Thoracic aorta (tissue), 2 donors: ENCODE results near the gene MPC1. TPM values are rescaled to one million over a fixed set of nuclear protein-coding genes. Genes with fewer than 3 reads are reported as not detected.

Source experiments
- ATAC-seq: fragments of 150-250 bp; one replicate; pipeline ENCODE4 v1.8.0; 2017; ENCODE audit warnings: low read depth; ENCODE audit not compliant: insufficient number of reproducible peaks, low FRiP score
- DNase-seq: peaks from one replicate; pipeline ENCODE4 v3.0.0-alpha.2; 2020; ENCODE audit warnings: low spot score
- H3K27ac ChIP-seq, 2 donors: fragments of 200-600 bp; sonication (generic); 1 replicate in 1 of 2; 2 replicates in 1 of 2; pipeline ENCODE4 v1.5.1; 2016; ENCODE audit warnings: mild to moderate bottlenecking in 2 of 2, moderate library complexity in 2 of 2
- H3K27me3 ChIP-seq: fragments of 200-600 bp; sonication (generic); replicated peaks from 2 replicates; pipeline ENCODE4 v1.6.0; 2016; ENCODE audit warnings: mild to moderate bottlenecking; ENCODE audit not compliant: insufficient read depth
- H3K36me3 ChIP-seq: fragments of 200-600 bp; sonication (generic); one replicate; pipeline ENCODE4 v1.5.1; 2016
- H3K4me1 ChIP-seq, 2 donors: fragments of 200-600 bp; sonication (generic); 1 replicate in 1 of 2; 2 replicates in 1 of 2; pipeline versions ENCODE4 v1.5.1 to v1.6.0; 2016; ENCODE audit warnings: low read depth in 2 of 2, mild to moderate bottlenecking in 1 of 2; ENCODE audit not compliant: control insufficient read depth in 1 of 2
- H3K4me3 ChIP-seq: fragments of 200-600 bp; sonication (generic); 2 replicates; pipeline ENCODE4 v1.5.1; 2016; ENCODE audit warnings: mild to moderate bottlenecking
- H3K9me3 ChIP-seq: fragments of 200-600 bp; sonication (generic); 2 replicates; pipeline ENCODE4 v1.5.1; 2016
- CTCF ChIP-seq: fragments of 200-600 bp; sonication (generic); IDR thresholded peaks from one replicate; pipeline ENCODE4 v1.5.1; 2019; ENCODE audit warnings: antibody characterized with exemption
- total RNA-seq, 2 donors: library from RNA; depleted of rRNA; stranded (reverse); fragments of >200 nt; gene quantifications; one replicate each; pipeline versions ENCODE4 v1.1.0 to v1.2.3, GENCODE V29; 2016

Gene MPC1
- total RNA-seq, 2 donors from 2014 or later: 43.8 to 56.0 TPM

GRCh38 chr6:166353507-166353906 is 29.2 kb downstream of the MPC1 start:
- DNase-seq: no peak
- Histone ChIP-seq H3K4me3 (no peak overlapping the region), H3K9me3 (no peaks in the 10 kb centered on the region), H3K27ac (no peak overlapping the region), H3K4me1 (no peaks in the 10 kb centered on the region), H3K27me3 (no peaks in the 10 kb centered on the region), H3K36me3 (no peaks in the 10 kb centered on the region)
- ATAC-seq: no peak
- TF ChIP-seq CTCF: no peak

GRCh38 chr6:166352923-166353322 is 29.8 kb downstream of the MPC1 start:
- no peaks in the 10 kb centered on the region for H3K4me1 ChIP-seq
- no peaks in the 10 kb centered on the region for H3K9me3 ChIP-seq
- ATAC-seq (no peak), DNase-seq (no peak)
- no peaks in the 10 kb centered on the region for H3K36me3 ChIP-seq
- H3K27me3 ChIP-seq: no peaks in the 10 kb centered on the region
- no peak overlapping the region for H3K4me3 ChIP-seq
- no peak for TF ChIP-seq CTCF
- H3K27ac ChIP-seq: no peak overlapping the region

GRCh38 chr6:166351715-166352285 is 30.9 kb downstream of the MPC1 start:
- H3K27me3 ChIP-seq: no peaks in the 10 kb centered on the region
- no peaks in the 10 kb centered on the region for H3K4me1 ChIP-seq
- no peak overlapping the region for H3K27ac ChIP-seq
- H3K36me3 ChIP-seq: no peaks in the 10 kb centered on the region
- TF ChIP-seq CTCF: no peak
- H3K4me3 ChIP-seq: no peak overlapping the region
- DNase-seq (no peak), ATAC-seq (no peak)
- no peaks in the 10 kb centered on the region for H3K9me3 ChIP-seq

GRCh38 chr6:166348305-166348949 is 34.3 kb downstream of the MPC1 start:
- ATAC-seq (no peak), DNase-seq (no peak)
- H3K27ac ChIP-seq: no peak overlapping the region
- H3K4me3 ChIP-seq: no peak overlapping the region
- peaks cover 0 to 2% of the 10 kb centered on the region in 2 donors for H3K4me1 ChIP-seq
- TF ChIP-seq CTCF: no peak
- no peaks in the 10 kb centered on the region for H3K27me3 ChIP-seq
- no peaks in the 10 kb centered on the region for H3K9me3 ChIP-seq
- no peaks in the 10 kb centered on the region for H3K36me3 ChIP-seq

- H3K27ac ChIP-seq: no peak overlapping the region
- DNase-seq (no peak), ATAC-seq (no peak)
- H3K9me3 ChIP-seq: no peaks in the 10 kb centered on the region
- no peaks in the 10 kb centered on the region for H3K36me3 ChIP-seq
- TF ChIP-seq CTCF: no peak
- no peaks in the 10 kb centered on the region for H3K27me3 ChIP-seq
- H3K4me1 ChIP-seq: peaks cover 0 to 8% of the 10 kb centered on the region in 2 donors
- H3K4me3 ChIP-seq: no peak overlapping the region
Observed at GRCh38 chr6:166346965-166347364, 35.8 kb downstream of the MPC1 start.
